Left ventricle myocardium inferior (tissue), 1 donor: ENCODE data around the gene RUNX3. TPM values are rescaled to one million over a fixed set of nuclear protein-coding genes. Genes with fewer than 3 reads are reported as not detected.

Source experiments
- DNase-seq: peaks from one replicate; pipeline ENCODE4 v3.0.0-alpha.2; 2020
- H3K27ac ChIP-seq: fragments of 200-600 bp; replicated peaks from 2 replicates; pipeline ENCODE4 v1.8.0; 2021
- H3K27me3 ChIP-seq: fragments of 200-600 bp; 2 replicates; pipeline ENCODE4 v1.8.0; 2021; ENCODE audit warnings: low read depth
- H3K36me3 ChIP-seq: fragments of 200-600 bp; 2 replicates; pipeline ENCODE4 v1.8.0; 2021
- H3K4me1 ChIP-seq: fragments of 200-600 bp; 2 replicates; pipeline ENCODE4 v1.8.0; 2021
- H3K4me3 ChIP-seq: fragments of 200-600 bp; 2 replicates; pipeline ENCODE4 v1.8.0; 2021; ENCODE audit warnings: mild to moderate bottlenecking, moderate library complexity
- H3K9me3 ChIP-seq: fragments of 200-600 bp; replicated peaks from 2 replicates; pipeline ENCODE4 v1.8.0; 2021
- intact Hi-C: fragments of 100-400 bp; cut with micrococcal nuclease; formaldehyde crosslinking; loops from one replicate; pipeline ENCODE4 v1.11.0; 2022
- total RNA-seq: library from RNA; stranded (reverse); fragmentation: NEBNext Ultra II Directional; extraction: Animal tissue kit (Norgen Biotek cat#: 25700); gene quantifications from one replicate; pipeline ENCODE4 v1.2.1, GENCODE V29; 2021
- TF ChIP-seq, protein P1 (sequence below): fragments of 200-600 bp; IDR thresholded peaks from 2 replicates; pipeline ENCODE4 v1.8.0; 2021; ENCODE audit warnings: antibody characterized with exemption, mild to moderate bottlenecking, borderline replicate concordance
- donor health status: DM: no; HTN: yes; CAD: no; lungs with severe emphysema.

Gene RUNX3
- total RNA-seq, 1 donor from 2014 or later, result 0.52 TPM

DNA sequence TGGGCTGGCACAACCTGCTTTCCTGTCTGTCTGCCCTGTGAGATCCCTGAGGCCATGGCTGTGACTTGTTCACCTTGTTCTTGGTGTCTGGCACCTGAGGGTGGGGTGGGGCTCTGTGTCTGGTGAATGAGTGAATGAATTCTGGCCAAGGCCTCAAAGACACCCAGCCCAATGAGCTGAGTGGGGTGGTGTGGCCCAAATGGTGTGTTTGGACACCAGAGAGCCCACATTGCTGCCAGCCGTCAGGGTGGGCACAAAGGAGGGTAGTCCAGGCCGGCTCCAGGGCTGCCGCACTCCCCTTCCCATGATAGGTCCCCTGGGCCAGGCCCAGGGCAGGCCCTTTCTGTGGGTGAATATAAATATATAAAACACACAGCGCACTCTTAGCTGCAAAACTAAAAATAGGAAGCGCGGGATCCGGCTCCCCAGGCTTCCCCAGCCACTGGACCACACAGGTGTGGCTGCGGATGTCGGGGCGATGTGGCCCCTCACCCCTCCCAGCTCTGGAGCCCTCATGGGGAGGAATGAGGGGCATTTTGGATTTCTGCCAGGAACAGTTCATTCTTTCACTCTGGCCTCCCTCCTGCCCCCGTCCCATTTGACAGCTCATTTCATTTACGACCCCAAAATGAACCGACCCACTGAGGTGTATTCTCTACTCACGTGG is 33.3 kb downstream of the RUNX3 start:
- Histone ChIP-seq H3K9me3 (peaks cover 14% of the 10 kb centered on the region), H3K4me1 (no peaks in the 10 kb centered on the region), H3K27me3 (peaks cover 48% of the 10 kb centered on the region), H3K4me3 (no peak overlapping the region), H3K36me3 (no peaks in the 10 kb centered on the region), H3K27ac (no peak overlapping the region)
- no peak for DNase-seq
- intact Hi-C loops, result no loop called here
- TF ChIP-seq, protein P1, sequence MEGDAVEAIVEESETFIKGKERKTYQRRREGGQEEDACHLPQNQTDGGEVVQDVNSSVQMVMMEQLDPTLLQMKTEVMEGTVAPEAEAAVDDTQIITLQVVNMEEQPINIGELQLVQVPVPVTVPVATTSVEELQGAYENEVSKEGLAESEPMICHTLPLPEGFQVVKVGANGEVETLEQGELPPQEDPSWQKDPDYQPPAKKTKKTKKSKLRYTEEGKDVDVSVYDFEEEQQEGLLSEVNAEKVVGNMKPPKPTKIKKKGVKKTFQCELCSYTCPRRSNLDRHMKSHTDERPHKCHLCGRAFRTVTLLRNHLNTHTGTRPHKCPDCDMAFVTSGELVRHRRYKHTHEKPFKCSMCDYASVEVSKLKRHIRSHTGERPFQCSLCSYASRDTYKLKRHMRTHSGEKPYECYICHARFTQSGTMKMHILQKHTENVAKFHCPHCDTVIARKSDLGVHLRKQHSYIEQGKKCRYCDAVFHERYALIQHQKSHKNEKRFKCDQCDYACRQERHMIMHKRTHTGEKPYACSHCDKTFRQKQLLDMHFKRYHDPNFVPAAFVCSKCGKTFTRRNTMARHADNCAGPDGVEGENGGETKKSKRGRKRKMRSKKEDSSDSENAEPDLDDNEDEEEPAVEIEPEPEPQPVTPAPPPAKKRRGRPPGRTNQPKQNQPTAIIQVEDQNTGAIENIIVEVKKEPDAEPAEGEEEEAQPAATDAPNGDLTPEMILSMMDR, result no peak

DNA sequence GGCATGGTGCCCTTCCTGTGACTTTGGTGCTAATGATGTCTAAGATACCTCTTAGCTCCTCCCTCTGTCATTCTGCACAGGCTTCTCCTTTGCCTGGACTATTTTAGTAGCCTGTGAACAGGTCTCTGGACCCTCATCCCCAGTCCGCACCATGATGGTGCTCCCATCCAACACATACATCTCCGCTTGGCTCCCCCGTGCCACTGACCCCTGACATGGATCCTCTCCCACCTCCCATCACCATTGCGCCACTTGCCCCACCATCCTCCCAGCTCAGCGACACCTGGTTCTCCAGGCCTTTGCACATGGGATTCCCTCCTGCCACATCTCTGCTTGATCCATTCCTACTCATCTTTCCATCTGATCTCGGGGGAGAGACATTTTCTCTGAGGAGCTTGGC is 33.9 kb downstream of the RUNX3 start:
- Histone ChIP-seq H3K36me3 (no peaks in the 10 kb centered on the region), H3K27ac (no peak overlapping the region), H3K27me3 (peaks cover 42% of the 10 kb centered on the region), H3K4me3 (no peak overlapping the region), H3K4me1 (no peaks in the 10 kb centered on the region), H3K9me3 (peaks cover 15% of the 10 kb centered on the region)
- intact Hi-C loops, result no loop called here
- DNase-seq, result no peak
- TF ChIP-seq, protein P1, result no peak

DNA sequence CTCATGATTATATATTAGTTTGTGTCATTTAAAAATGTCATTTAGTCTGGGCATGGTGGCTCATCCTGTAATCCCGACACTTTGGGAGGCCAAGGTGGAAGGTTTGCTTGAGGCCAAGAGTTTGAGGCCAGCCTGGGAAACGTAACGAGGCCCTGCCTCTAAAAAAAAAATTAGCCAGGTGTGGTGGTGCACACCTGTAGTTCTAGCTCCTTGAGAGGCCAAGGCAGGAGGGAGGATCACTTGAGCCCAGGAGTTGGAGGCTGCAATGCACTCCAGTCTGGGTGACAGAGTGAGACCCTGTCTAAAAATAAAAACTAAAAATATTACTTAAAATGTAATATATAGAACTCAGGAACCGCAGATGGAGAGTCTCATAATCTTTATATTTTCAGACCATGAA is 34.6 kb downstream of the RUNX3 start:
- Histone ChIP-seq H3K4me1 (no peaks in the 10 kb centered on the region), H3K27me3 (peaks cover 39% of the 10 kb centered on the region), H3K36me3 (no peaks in the 10 kb centered on the region), H3K27ac (no peak overlapping the region), H3K4me3 (no peak overlapping the region), H3K9me3 (peaks cover 15% of the 10 kb centered on the region)
- TF ChIP-seq, protein P1, result no peak
- DNase-seq, result no peak
- intact Hi-C loops, result no loop called here

DNA sequence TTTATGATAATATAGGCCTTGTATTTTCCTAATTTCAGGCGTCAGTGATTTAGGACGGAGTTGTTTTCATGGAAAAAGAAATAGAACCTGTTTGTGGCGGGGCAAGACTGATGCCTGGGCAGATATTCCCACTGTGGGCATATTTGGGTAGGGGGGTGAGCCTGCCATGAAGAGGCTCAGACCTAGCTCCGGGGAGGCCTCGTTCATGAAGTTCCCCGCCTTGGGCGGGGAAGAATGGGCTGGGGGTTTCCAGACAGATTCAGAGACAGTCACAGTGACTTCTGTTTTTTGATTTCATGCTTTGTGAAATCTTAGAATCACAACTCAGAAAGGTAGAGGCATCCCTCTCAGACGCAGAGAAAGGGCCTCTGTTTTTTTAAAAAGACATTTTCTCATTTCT is 36.1 kb downstream of the RUNX3 start:
- Histone ChIP-seq H3K36me3 (no peaks in the 10 kb centered on the region), H3K4me1 (no peaks in the 10 kb centered on the region), H3K27me3 (peaks cover 37% of the 10 kb centered on the region), H3K4me3 (no peak overlapping the region), H3K9me3 (peaks cover 15% of the 10 kb centered on the region), H3K27ac (no peak overlapping the region)
- intact Hi-C loops, result no loop called here
- DNase-seq, result no peak
- TF ChIP-seq, protein P1, result no peak

DNA sequence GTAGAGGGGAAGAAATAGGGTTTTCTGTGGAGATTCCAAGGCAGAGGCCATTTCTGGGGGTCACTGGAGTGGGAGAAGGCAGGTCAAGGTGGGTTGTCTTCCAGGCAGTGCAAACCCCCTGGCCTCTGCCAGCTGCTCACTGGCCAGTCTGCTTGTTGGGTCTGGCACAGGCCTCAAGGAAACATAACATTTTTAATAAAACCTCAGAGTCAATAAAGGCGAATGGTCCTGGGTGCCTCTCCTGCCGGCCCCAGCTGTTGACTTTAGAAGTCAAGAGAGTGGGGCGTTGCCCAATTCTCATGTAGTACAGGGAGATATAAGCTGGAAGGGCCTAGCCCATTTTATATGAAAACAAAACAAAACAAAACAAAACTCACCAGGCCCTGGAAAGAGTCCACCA is 36.6 kb downstream of the RUNX3 start:
- Histone ChIP-seq H3K4me3 (no peak overlapping the region), H3K36me3 (no peaks in the 10 kb centered on the region), H3K4me1 (no peaks in the 10 kb centered on the region), H3K9me3 (peaks cover 15% of the 10 kb centered on the region), H3K27ac (no peak overlapping the region), H3K27me3 (peaks cover 37% of the 10 kb centered on the region)
- TF ChIP-seq, protein P1, result no peak
- intact Hi-C loops, result no loop called here
- DNase-seq, result no peak
